Measurements from ENCODE around the gene CCL22. TPM values are rescaled to one million over a fixed set of nuclear protein-coding genes. Genes with fewer than 3 reads are reported as not detected.

Gene CCL22
- total RNA-seq, 1 experiment from 2014 or later = not detected

- CTCF ChIA-PET = no interaction called here
Observed at GRCh38 chr16:57333402-57333801, 25.2 kb upstream of the CCL22 start.

DNA sequence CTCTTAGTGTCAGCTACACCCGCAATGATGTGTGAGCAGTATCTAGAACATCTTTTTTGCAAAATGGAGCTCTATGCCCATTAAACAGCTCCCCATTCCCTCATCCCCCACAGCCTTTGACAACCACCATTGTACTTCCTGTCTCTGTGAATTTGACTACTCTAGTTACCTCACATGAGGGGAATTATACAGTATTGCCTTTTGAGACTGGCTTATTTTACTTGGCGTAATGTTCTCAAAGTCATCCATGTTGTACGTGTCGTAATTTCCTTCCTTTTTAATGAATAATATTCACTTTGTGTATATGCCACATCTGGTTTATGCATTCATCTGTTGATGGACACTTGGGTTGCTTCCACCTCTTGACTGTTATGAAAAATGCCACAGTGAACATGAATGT is 23.2 kb upstream of the CCL22 start:
- no TSS peak for BruUV-seq (replicated peaks)
- intact Hi-C loops (cut with micrococcal nuclease; ENCODE audit: unreplicated experiment) = no loop called here
- CTCF ChIA-PET = no interaction called here

More at GRCh38 chr16:57333402-57333801, 25.2 kb upstream of the CCL22 start:
- TF ChIP-seq EZH2 (IDR thresholded peaks at IDR 0.05; ENCODE audit: borderline replicate concordance, low read depth, low read length, poor library complexity, severe bottlenecking) = no peak
- TF ChIP-seq, protein P1, sequence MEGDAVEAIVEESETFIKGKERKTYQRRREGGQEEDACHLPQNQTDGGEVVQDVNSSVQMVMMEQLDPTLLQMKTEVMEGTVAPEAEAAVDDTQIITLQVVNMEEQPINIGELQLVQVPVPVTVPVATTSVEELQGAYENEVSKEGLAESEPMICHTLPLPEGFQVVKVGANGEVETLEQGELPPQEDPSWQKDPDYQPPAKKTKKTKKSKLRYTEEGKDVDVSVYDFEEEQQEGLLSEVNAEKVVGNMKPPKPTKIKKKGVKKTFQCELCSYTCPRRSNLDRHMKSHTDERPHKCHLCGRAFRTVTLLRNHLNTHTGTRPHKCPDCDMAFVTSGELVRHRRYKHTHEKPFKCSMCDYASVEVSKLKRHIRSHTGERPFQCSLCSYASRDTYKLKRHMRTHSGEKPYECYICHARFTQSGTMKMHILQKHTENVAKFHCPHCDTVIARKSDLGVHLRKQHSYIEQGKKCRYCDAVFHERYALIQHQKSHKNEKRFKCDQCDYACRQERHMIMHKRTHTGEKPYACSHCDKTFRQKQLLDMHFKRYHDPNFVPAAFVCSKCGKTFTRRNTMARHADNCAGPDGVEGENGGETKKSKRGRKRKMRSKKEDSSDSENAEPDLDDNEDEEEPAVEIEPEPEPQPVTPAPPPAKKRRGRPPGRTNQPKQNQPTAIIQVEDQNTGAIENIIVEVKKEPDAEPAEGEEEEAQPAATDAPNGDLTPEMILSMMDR (conservative IDR thresholded peaks at IDR 0.05; ENCODE audit: low read depth, low read length) = no peak
- Histone ChIP-seq H3K36me3 (ENCODE audit: insufficient read depth, low read length, poor library complexity, severe bottlenecking) (no peaks in the 10 kb centered on the region), H3K9me3 (ENCODE audit: low read depth, low read length, poor library complexity, severe bottlenecking) (peaks cover 7% of the 10 kb centered on the region), H3K4me3 (ENCODE audit: low read depth, low read length, poor library complexity, severe bottlenecking) (no peak overlapping the region), H3K4me1 (ENCODE audit: insufficient read depth, low read length, poor library complexity, severe bottlenecking) (no peaks in the 10 kb centered on the region), H3K27me3 (replicated peaks; ENCODE audit: insufficient read depth, low read depth, low read length, poor library complexity) (peaks cover 9% of the 10 kb centered on the region), H3K27ac (ENCODE audit: low read depth, low read length, poor library complexity, severe bottlenecking) (no peak overlapping the region)
- no TSS peak for BruUV-seq (replicated peaks)
- no peak for DNase-seq (ENCODE audit: low spot score)
- intact Hi-C loops (cut with micrococcal nuclease; ENCODE audit: unreplicated experiment) = no loop called here
- POLR2A ChIA-PET (ENCODE audit: low non-redundant PET) = no interaction called here

DNA sequence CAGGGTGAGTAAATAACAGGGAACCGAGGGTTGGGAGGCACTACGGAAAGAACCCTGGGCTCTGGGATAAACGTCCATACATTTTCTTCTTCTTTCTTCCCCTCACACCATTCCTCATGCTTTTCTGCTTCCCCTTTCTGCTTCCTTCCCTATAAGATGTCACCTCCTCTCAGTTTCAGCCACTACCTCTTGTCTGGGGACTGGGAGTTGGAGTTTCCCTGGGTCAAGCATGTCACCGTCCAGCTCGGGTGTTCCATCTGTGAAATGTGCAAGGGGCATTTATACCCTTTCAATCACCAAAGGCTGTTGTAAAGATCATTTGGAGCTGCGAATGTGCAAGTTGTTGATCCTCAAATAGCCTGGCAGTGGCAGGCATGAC is 17.5 kb upstream of the CCL22 start:
- H3K27me3 ChIP-seq (replicated peaks; ENCODE audit: insufficient read depth, low read depth, low read length, poor library complexity) = no peaks in the 10 kb centered on the region
- intact Hi-C loops (cut with micrococcal nuclease; ENCODE audit: unreplicated experiment) = no loop called here
- no peaks in the 10 kb centered on the region for H3K36me3 ChIP-seq (ENCODE audit: insufficient read depth, low read length, poor library complexity, severe bottlenecking)
- ChIA-PET CTCF (no interaction called here), POLR2A (ENCODE audit: low non-redundant PET) (no interaction called here)
- peaks cover 7% of the 10 kb centered on the region for H3K9me3 ChIP-seq (ENCODE audit: low read depth, low read length, poor library complexity, severe bottlenecking)
- no peak for DNase-seq (ENCODE audit: low spot score)
- no peak overlapping the region for H3K27ac ChIP-seq (ENCODE audit: low read depth, low read length, poor library complexity, severe bottlenecking)
- H3K4me1 ChIP-seq (ENCODE audit: insufficient read depth, low read length, poor library complexity, severe bottlenecking) = no peaks in the 10 kb centered on the region
- TF ChIP-seq, protein P1 (conservative IDR thresholded peaks at IDR 0.05; ENCODE audit: low read depth, low read length) = no peak
- TF ChIP-seq EZH2 (IDR thresholded peaks at IDR 0.05; ENCODE audit: borderline replicate concordance, low read depth, low read length, poor library complexity, severe bottlenecking) = no peak
- no TSS peak for BruUV-seq (replicated peaks)
- H3K4me3 ChIP-seq (ENCODE audit: low read depth, low read length, poor library complexity, severe bottlenecking) = no peak overlapping the region

More for the DNA sequence above, 23.2 kb upstream of the CCL22 start:
- peaks cover 6% of the 10 kb centered on the region for H3K27me3 ChIP-seq (replicated peaks; ENCODE audit: insufficient read depth, low read depth, low read length, poor library complexity)
- H3K4me1 ChIP-seq (ENCODE audit: insufficient read depth, low read length, poor library complexity, severe bottlenecking) = no peaks in the 10 kb centered on the region
- no peak overlapping the region for H3K27ac ChIP-seq (ENCODE audit: low read depth, low read length, poor library complexity, severe bottlenecking)
- H3K9me3 ChIP-seq (ENCODE audit: low read depth, low read length, poor library complexity, severe bottlenecking) = peaks cover 7% of the 10 kb centered on the region
- no peak for DNase-seq (ENCODE audit: low spot score)
- TF ChIP-seq, protein P1 (conservative IDR thresholded peaks at IDR 0.05; ENCODE audit: low read depth, low read length) = no peak
- POLR2A ChIA-PET (ENCODE audit: low non-redundant PET) = no interaction called here
- no peak overlapping the region for H3K4me3 ChIP-seq (ENCODE audit: low read depth, low read length, poor library complexity, severe bottlenecking)
- H3K36me3 ChIP-seq (ENCODE audit: insufficient read depth, low read length, poor library complexity, severe bottlenecking) = no peaks in the 10 kb centered on the region
